K562 (cell line): ENCODE data around the gene PRCP. TPM values are rescaled to one million over a fixed set of nuclear protein-coding genes. Genes with fewer than 3 reads are reported as not detected.
A peak's percentile ranks its signal among the peaks of the same experiment; 100 is the strongest.

Source experiments
- ARID1B ChIP-seq: fragments of 450-650 bp; IDR thresholded peaks from 2 replicates; pipeline ENCODE4 v1.6.1; 2016; ENCODE audit warnings: antibody characterized with exemption, mild to moderate bottlenecking, inconsistent platforms
- CBFA2T3 ChIP-seq: fragments of 450-650 bp; IDR thresholded peaks from 2 replicates; pipeline ENCODE4 v1.6.1; 2017
- EP300 ChIP-seq: IDR thresholded peaks from 2 replicates; pipeline ENCODE4 v1.6.1; 2012; ENCODE audit warnings: low read length, improper control_type of control experiment
- HMBOX1 ChIP-seq: sonication (generic); IDR thresholded peaks from 2 replicates; pipeline ENCODE4 v1.6.1; 2016
- KDM2B ChIP-seq: fragments of 250-450 bp; sonication (Bioruptor Pico); IDR thresholded peaks from 2 replicates; pipeline ENCODE4 v1.8.0; 2021; ENCODE audit warnings: mild to moderate bottlenecking, moderate library complexity
- MCM5 ChIP-seq: fragments of 450-650 bp; IDR thresholded peaks from 2 replicates; pipeline ENCODE4 v1.6.1; 2016; ENCODE audit warnings: low read depth
- NR4A1 ChIP-seq, 2 experiments: fragments of 250-450 bp in 1 of 2; fragments of 450-650 bp in 1 of 2; sonication (Bioruptor Pico) in 1 of 2; IDR thresholded peaks; 2 replicates each; pipeline versions ENCODE4 v1.4.0 to v1.6.1; 2016 to 2020; ENCODE audit warnings: mild to moderate bottlenecking in 2 of 2, missing compliant biosample characterization in 1 of 2, missing genetic modification characterization in 1 of 2, moderate library complexity in 1 of 2
- PML ChIP-seq: IDR thresholded peaks from 2 replicates; pipeline ENCODE4 v1.6.1; 2012; ENCODE audit warnings: low read length, inconsistent platforms
- RBBP5 ChIP-seq: fragments of 200-600 bp; sonication (generic); IDR thresholded peaks from 2 replicates; pipeline ENCODE4 v1.6.1; 2012; ENCODE audit warnings: borderline replicate concordance, mild to moderate bottlenecking, low read length, control low read depth, inconsistent platforms; ENCODE audit not compliant: insufficient read depth, poor library complexity, severe bottlenecking
- REST ChIP-seq, 2 experiments: fragments of 450-650 bp; formaldehyde crosslinking in 1 of 2; IDR thresholded peaks; 2 replicates each; pipeline versions ENCODE4 v1.4.0 to v1.6.1; 2014 to 2020; ENCODE audit warnings: mild to moderate bottlenecking in 2 of 2, borderline replicate concordance in 1 of 2, low read depth in 1 of 2
- SMARCA4 ChIP-seq: fragments of 450-650 bp; IDR thresholded peaks from 2 replicates; pipeline ENCODE4 v1.6.1; 2016
- SREBF2 ChIP-seq: sonication (generic); formaldehyde crosslinking; IDR thresholded peaks from 2 replicates; pipeline ENCODE4 v1.4.0; 2020; ENCODE audit warnings: mild to moderate bottlenecking, missing genetic modification reagents
- TEAD4 ChIP-seq, 2 experiments: sonication (generic) in 1 of 2; formaldehyde crosslinking in 1 of 2; IDR thresholded peaks; 2 replicates each; pipeline versions ENCODE4 v1.6.1 to v1.8.0; 2012 to 2022; ENCODE audit warnings: borderline replicate concordance in 1 of 2, inconsistent platforms in 1 of 2, low read length in 1 of 2, mild to moderate bottlenecking in 1 of 2, missing genetic modification reagents in 1 of 2
- ZBTB7A ChIP-seq: IDR thresholded peaks from 2 replicates; pipeline ENCODE4 v1.6.1; 2011; ENCODE audit warnings: low read depth, mild to moderate bottlenecking, low read length, moderate library complexity, borderline replicate concordance; ENCODE audit not compliant: control insufficient read depth
- polyA plus RNA-seq, 8 experiments: library from polyadenylated mRNA; depleted of rRNA in 4 of 8; stranded (reverse) in 5 of 8; unstranded in 3 of 8; fragments of >200 nt; fragmentation: Nextera tagmentation in 2 of 8; fragmentation: Illumina TruSeq in 1 of 8; extraction: Ambion mirVana in 2 of 8; extraction: Trizol in 1 of 8; gene quantifications; 2 replicates each; pipeline versions ENCODE4 v1.2.1 to v1.2.3, GENCODE V29; 2011 to 2014; ENCODE audit warnings: inconsistent platforms in 1 of 8, missing spikeins in 1 of 8
- total RNA-seq, 7 experiments: library from RNA; depleted of rRNA in 6 of 7; stranded (reverse); fragments of >200 nt in 6 of 7; fragmentation: Illumina TruSeq in 2 of 7; extraction: Trizol in 2 of 7; gene quantifications; 2 replicates each; pipeline versions ENCODE4 v1.2.1 to v1.2.3, GENCODE V29; 2011 to 2021; ENCODE audit warnings: low replicate concordance in 1 of 7
- TF ChIP-seq, protein P1 (sequence below): fragments of 450-650 bp; IDR thresholded peaks from 2 replicates; pipeline ENCODE4 v1.6.1; 2016; ENCODE audit warnings: low read depth, mild to moderate bottlenecking, moderate library complexity
- TF ChIP-seq, protein P2 (sequence below): sonication (generic); formaldehyde crosslinking; IDR thresholded peaks from 2 replicates; pipeline ENCODE4 v1.8.0; 2022; ENCODE audit warnings: missing genetic modification reagents, mild to moderate bottlenecking, moderate library complexity, borderline replicate concordance

Gene PRCP
- total and polyA plus RNA-seq, 9 of the 15 experiments (the other 6 are each of a cell fraction or from before 2014, with no cell fraction given) = 9.5 to 43.1 (median 23.2) TPM

GRCh38 chr11:82790723-82791484 lies 109.3 kb downstream of the PRCP start (continued):
- TF ChIP-seq ZBTB7A (peak; percentile 39; the same call in 1 of the 2 replicates), REST (IDR thresholded peaks at IDR 0.05; ENCODE audit: borderline replicate concordance) (peak; percentile 42; the same call in 1 of the 2 replicates), REST (CRISPR knock-in tag; IDR thresholded peaks at IDR 0.05; ENCODE audit: low read depth) (no peak), NR4A1 (CRISPR knock-in tag; IDR thresholded peaks at IDR 0.05) (no peak), NR4A1 (tag; IDR thresholded peaks at IDR 0.05) (no peak), SREBF2 (CRISPR knock-in tag) (0 out of 2 replicates have a peak, but pooled peaks have one; percentile 47), MCM5 (no peak), KDM2B (CRISPR knock-in tag) (no peak), HMBOX1 (peak; percentile 89), SMARCA4 (peak; percentile 78), RBBP5 (peak; percentile 17), TEAD4 (IDR thresholded peaks at IDR 0.05; ENCODE audit: low read length) (peak; percentile 69), TEAD4 (CRISPR knock-in tag; IDR thresholded peaks at IDR 0.05; ENCODE audit: borderline replicate concordance) (no peak), CBFA2T3 (peak; percentile 77), PML (peak; percentile 42; the same call in 1 of the 2 replicates), EP300 (peak; percentile 84), ARID1B (peak; percentile 88)
- TF ChIP-seq, protein P1, sequence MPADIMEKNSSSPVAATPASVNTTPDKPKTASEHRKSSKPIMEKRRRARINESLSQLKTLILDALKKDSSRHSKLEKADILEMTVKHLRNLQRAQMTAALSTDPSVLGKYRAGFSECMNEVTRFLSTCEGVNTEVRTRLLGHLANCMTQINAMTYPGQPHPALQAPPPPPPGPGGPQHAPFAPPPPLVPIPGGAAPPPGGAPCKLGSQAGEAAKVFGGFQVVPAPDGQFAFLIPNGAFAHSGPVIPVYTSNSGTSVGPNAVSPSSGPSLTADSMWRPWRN = peak; percentile 31; the same call in 1 of the 2 replicates
- TF ChIP-seq, protein P2, sequence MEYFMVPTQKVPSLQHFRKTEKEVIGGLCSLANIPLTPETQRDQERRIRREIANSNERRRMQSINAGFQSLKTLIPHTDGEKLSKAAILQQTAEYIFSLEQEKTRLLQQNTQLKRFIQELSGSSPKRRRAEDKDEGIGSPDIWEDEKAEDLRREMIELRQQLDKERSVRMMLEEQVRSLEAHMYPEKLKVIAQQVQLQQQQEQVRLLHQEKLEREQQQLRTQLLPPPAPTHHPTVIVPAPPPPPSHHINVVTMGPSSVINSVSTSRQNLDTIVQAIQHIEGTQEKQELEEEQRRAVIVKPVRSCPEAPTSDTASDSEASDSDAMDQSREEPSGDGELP (CRISPR knock-in tag) = peak; percentile 54; the same call in 1 of the 2 replicates
